Pancreas (tissue), 10 donors: ENCODE data around the gene IGFBP3. TPM values are rescaled to one million over a fixed set of nuclear protein-coding genes. Genes with fewer than 3 reads are reported as not detected.

Experiments used
- ATAC-seq, 4 donors: fragments of 200-7000 bp; cut with Tn5 transposase; one replicate each; pipeline versions ENCODE4 v1.8.0 to v1.9.1; 2020; ENCODE audit warnings: mild to moderate bottlenecking in 4 of 4, moderate library complexity in 4 of 4
- DNase-seq, 6 donors: peaks; one replicate each; pipeline ENCODE4 v3.0.0-alpha.2; 2020
- FAIRE-seq: peaks from 2 replicates; lab custom pipeline; 2012; peaks lifted over from hg19 to GRCh38; lab: Jason Lieb, UNC
- H3K27ac ChIP-seq, 4 donors: fragments of 200-600 bp; sonication (generic); 1 replicate in 3 of 4; 2 replicates in 1 of 4; pipeline versions ENCODE4 v1.5.0 to v1.8.0; 2020
- H3K27me3 ChIP-seq, 4 donors: fragments of 200-600 bp; one replicate each; pipeline ENCODE4 v1.8.0; 2021
- H3K36me3 ChIP-seq, 3 donors: fragments of 200-600 bp; sonication (generic) in 1 of 3; one replicate each; pipeline versions ENCODE4 v1.5.0 to v1.8.0; 2020 to 2021
- H3K4me1 ChIP-seq, 3 donors: fragments of 200-600 bp; one replicate each; pipeline ENCODE4 v1.8.0; 2021
- H3K4me3 ChIP-seq, 4 donors: fragments of 200-600 bp; sonication (generic) in 2 of 4; one replicate each; pipeline versions ENCODE4 v1.5.0 to v1.8.0; 2020 to 2021
- H3K9me3 ChIP-seq, 4 donors: fragments of 200-600 bp; one replicate each; pipeline ENCODE4 v1.8.0; 2021
- CTCF ChIP-seq, 4 donors: fragments of 200-600 bp; sonication (generic) in 3 of 4; IDR thresholded peaks; one replicate each; pipeline versions ENCODE4 v1.5.0 to v1.8.0; 2021; ENCODE audit warnings: antibody characterized with exemption in 4 of 4
- whole genome bisulfite sequencing, 2 donors: extraction: QIAGEN DNeasy Blood & Tissue Kit; methylation state at CpG; one replicate each; pipeline ENCODE4 v1.1.7; 2013; 5-methylcytosine and 5-hydroxymethylcytosine counted together
- intact Hi-C, 3 donors: fragments of 100-400 bp; cut with DNase I; formaldehyde crosslinking; loops; one replicate each; pipeline versions ENCODE4 v1.11.1 to v1.14.2; 2022
- polyA plus RNA-seq, 2 donors: library from polyadenylated mRNA; stranded (reverse); fragments of 200-250 nt; gene quantifications; one replicate each; pipeline ENCODE4 v1.2.3, GENCODE V29; 2013
- total RNA-seq, 6 donors: library from RNA; stranded (reverse); fragmentation: NEBNext Ultra II Directional in 4 of 6; extraction: Animal tissue kit (Norgen Biotek cat#: 25700) in 4 of 6; gene quantifications; one replicate each; pipeline versions ENCODE4 v1.2.1 to v1.2.4, GENCODE V29; 2021 to 2023
- donor health status: healthy with polysubstance abuse.
- donor health status: DM: no; HTN: no; CAD: no; lungs with moderate emphysema.
- donor health status: DM: no; HTN: no; CAD: no.
- donor health status: control.
- donor health status: control.
- donor health status: Bipolar disorder and iron deficiency.
- donor health status: DM: yes; HTN: yes; CAD: no.
- donor health status: DM: no; HTN: no; CAD: no.
- donor health status: DM: no; HTN: no; CAD: no.
- donor health status: DM: yes; HTN: yes; CAD: no.

IGFBP3 gene
- total and polyA plus RNA-seq, 8 donors = 4.6 to 27.3 (median 13.1) TPM

- DNase-seq = no peak
- FAIRE-seq = no peak
- H3K36me3 ChIP-seq = no peaks in the 10 kb centered on the region
- no peaks in the 10 kb centered on the region for H3K9me3 ChIP-seq
- no peak overlapping the region for H3K4me3 ChIP-seq
- no peak for ATAC-seq
- H3K27me3 ChIP-seq = no peaks in the 10 kb centered on the region
- no peak for TF ChIP-seq CTCF (IDR thresholded peaks at IDR 0.05)
- no peaks in the 10 kb centered on the region for H3K4me1 ChIP-seq
- intact Hi-C loops = no loop called here
- WGBS, 2 donors = 72 to 90% methylated on average over 2 of the region's 2 CpGs
- H3K27ac ChIP-seq = no peak overlapping the region
Measured at GRCh38 chr7:45937862-45938261, 16.8 kb upstream of the IGFBP3 start.

- no peaks in the 10 kb centered on the region for H3K27me3 ChIP-seq
- H3K9me3 ChIP-seq = no peaks in the 10 kb centered on the region
- no peak for FAIRE-seq
- no peak for TF ChIP-seq CTCF (IDR thresholded peaks at IDR 0.05)
- 50 to 67% methylated on average over 6 of the region's 6 CpGs for WGBS, 2 donors
- no peak overlapping the region for H3K4me3 ChIP-seq
- intact Hi-C loops = no loop called here
- no peaks in the 10 kb centered on the region for H3K4me1 ChIP-seq
- no peak for ATAC-seq
- H3K36me3 ChIP-seq = no peaks in the 10 kb centered on the region
- no peak for DNase-seq
- H3K27ac ChIP-seq = no peak overlapping the region
Measured at GRCh38 chr7:45937301-45937700, 16.2 kb upstream of the IGFBP3 start.

- intact Hi-C loops = no loop called here
- no peaks in the 10 kb centered on the region for H3K9me3 ChIP-seq
- H3K4me1 ChIP-seq = no peaks in the 10 kb centered on the region
- H3K27ac ChIP-seq = no peak overlapping the region
- no peaks in the 10 kb centered on the region for H3K27me3 ChIP-seq
- H3K4me3 ChIP-seq = no peak overlapping the region
- H3K36me3 ChIP-seq = no peaks in the 10 kb centered on the region
- TF ChIP-seq CTCF (IDR thresholded peaks at IDR 0.05) = no peak
- FAIRE-seq = no peak
- ATAC-seq = no peak
- no peak for DNase-seq
Measured at GRCh38 chr7:45930967-45931366, 9.9 kb upstream of the IGFBP3 start.

- intact Hi-C loops = loop anchor here in 1 of 3 donors (10.0 kb wide), 1 partner anchor 427 kb away; no protein-coding TSS in a partner anchor
- no peak for DNase-seq
- no peaks in the 10 kb centered on the region for H3K27me3 ChIP-seq
- FAIRE-seq = no peak
- TF ChIP-seq CTCF (IDR thresholded peaks at IDR 0.05) = no peak
- no peak for ATAC-seq
- H3K27ac ChIP-seq = no peak overlapping the region
- no peaks in the 10 kb centered on the region for H3K9me3 ChIP-seq
- 89 to 98% methylated on average over 3 of the region's 3 CpGs for WGBS, 2 donors
- no peaks in the 10 kb centered on the region for H3K36me3 ChIP-seq
- H3K4me3 ChIP-seq = no peak overlapping the region
- peaks cover 0 to 15% (median 0%) of the 10 kb centered on the region in 3 donors for H3K4me1 ChIP-seq
Measured at GRCh38 chr7:45927721-45928120, 6.6 kb upstream of the IGFBP3 start.

- peaks cover 0 to 3% (median under 1%) of the 10 kb centered on the region in 4 donors for H3K27me3 ChIP-seq
- no peaks in the 10 kb centered on the region for H3K36me3 ChIP-seq
- no peaks in the 10 kb centered on the region for H3K9me3 ChIP-seq
- no peak for FAIRE-seq
- WGBS, 2 donors = 34 to 42% methylated on average over 5 of the region's 5 CpGs
- H3K4me3 ChIP-seq = no peak overlapping the region
- H3K4me1 ChIP-seq = peaks cover 0 to 36% (median 11%) of the 10 kb centered on the region in 3 donors
- TF ChIP-seq CTCF (IDR thresholded peaks at IDR 0.05) = no peak
- DNase-seq = peak in 5 of 6 donors; percentile 66 to 84 (median 74)
- intact Hi-C loops = loop anchor here in 1 of 3 donors (10.0 kb wide), 1 partner anchor 431 kb away; no protein-coding TSS in a partner anchor
- no peak overlapping the region for H3K27ac ChIP-seq
- peak; percentile 74 to 87 (median 78) for ATAC-seq
Measured at GRCh38 chr7:45924283-45924682, 3.2 kb upstream of the IGFBP3 start.
